GM23338 (cell line): ENCODE measurements around the gene ICE1. TPM values are rescaled to one million over a fixed set of nuclear protein-coding genes. Genes with fewer than 3 reads are reported as not detected.

Experiments used
- ATAC-seq: fragments of 200-7000 bp; cut with Tn5 transposase; 3 replicates; pipeline ENCODE4 v1.9.1; 2020
- DNase-seq: peaks from one replicate; pipeline ENCODE4 v3.0.0-alpha.2; 2015; ENCODE audit warnings: low spot score
- H2AFZ ChIP-seq: fragments of 200-600 bp; sonication (generic); 2 replicates; pipeline ENCODE4 v1.8.0; 2016; ENCODE audit warnings: antibody characterized with exemption, mild to moderate bottlenecking, moderate library complexity
- H3F3A ChIP-seq: fragments of 200-600 bp; sonication (generic); replicated peaks from 2 replicates; pipeline ENCODE4 v1.8.0; 2017; ENCODE audit warnings: antibody characterized with exemption, mixed run types, low read depth
- H3K27ac ChIP-seq: fragments of 200-600 bp; sonication (generic); 2 replicates; pipeline ENCODE4 v1.6.1; 2016; ENCODE audit warnings: low read depth
- H3K27me3 ChIP-seq: fragments of 200-600 bp; sonication (generic); 2 replicates; pipeline ENCODE4 v1.8.0; 2016; ENCODE audit warnings: mild to moderate bottlenecking, mixed run types, moderate library complexity; ENCODE audit not compliant: insufficient read depth
- H3K36me3 ChIP-seq: fragments of 200-600 bp; sonication (generic); 2 replicates; pipeline ENCODE4 v1.8.0; 2016; ENCODE audit warnings: mild to moderate bottlenecking; ENCODE audit not compliant: insufficient read depth
- H3K4me1 ChIP-seq: fragments of 200-600 bp; sonication (generic); 2 replicates; pipeline ENCODE4 v1.8.0; 2016; ENCODE audit warnings: mild to moderate bottlenecking, moderate library complexity; ENCODE audit not compliant: insufficient read depth
- H3K4me2 ChIP-seq: fragments of 200-600 bp; sonication (generic); 2 replicates; pipeline ENCODE4 v1.7.1; 2017; ENCODE audit warnings: mixed run types
- H3K4me3 ChIP-seq: fragments of 200-600 bp; sonication (generic); 2 replicates; pipeline ENCODE4 v1.6.1; 2016; ENCODE audit warnings: mixed run types
- H3K79me2 ChIP-seq: fragments of 200-600 bp; sonication (generic); replicated peaks from 2 replicates; pipeline ENCODE4 v1.8.0; 2017; ENCODE audit warnings: mild to moderate bottlenecking; ENCODE audit not compliant: insufficient read depth
- H3K9me2 ChIP-seq: fragments of 200-600 bp; sonication (generic); 2 replicates; pipeline ENCODE4 v1.8.0; 2017; ENCODE audit not compliant: insufficient read depth
- H4K20me1 ChIP-seq: fragments of 200-600 bp; sonication (generic); replicated peaks from 2 replicates; pipeline ENCODE4 v1.8.0; 2017; ENCODE audit warnings: mild to moderate bottlenecking; ENCODE audit not compliant: insufficient read depth
- H3K27ac Mint-ChIP-seq: 2 replicates; pipeline ENCODE4 v1.8.0; 2020; ENCODE audit warnings: inconsistent platforms, mild to moderate bottlenecking, moderate library complexity, mixed read lengths
- H3K27me3 Mint-ChIP-seq: 3 replicates; pipeline ENCODE4 v1.8.0; 2022; ENCODE audit warnings: low read depth, mild to moderate bottlenecking, moderate library complexity, mixed read lengths, inconsistent platforms; ENCODE audit not compliant: insufficient read depth, poor library complexity
- H3K36me3 Mint-ChIP-seq: 3 replicates; pipeline ENCODE4 v1.8.0; 2021; ENCODE audit warnings: low read depth, mild to moderate bottlenecking, inconsistent platforms, moderate library complexity, mixed read lengths
- H3K4me1 Mint-ChIP-seq: 3 replicates; pipeline ENCODE4 v1.8.0; 2020; ENCODE audit warnings: mild to moderate bottlenecking, inconsistent platforms, mixed read lengths
- H3K4me3 Mint-ChIP-seq: 3 replicates; pipeline ENCODE4 v1.8.0; 2021; ENCODE audit warnings: moderate library complexity, mild to moderate bottlenecking, inconsistent platforms, mixed read lengths
- H3K9me3 Mint-ChIP-seq: 3 replicates; pipeline ENCODE4 v1.8.0; 2020; ENCODE audit warnings: moderate library complexity, mild to moderate bottlenecking, inconsistent platforms, mixed read lengths
- CREB1 ChIP-seq: fragments of 250-450 bp; sonication (Bioruptor Pico); IDR thresholded peaks from 2 replicates; pipeline ENCODE4 v1.5.0; 2020; ENCODE audit warnings: low read depth, mild to moderate bottlenecking, moderate library complexity
- CTCF ChIP-seq, 2 experiments: fragments of 200-600 bp in 1 of 2; sonication (generic) in 1 of 2; conservative IDR thresholded peaks; 2 replicates each; pipeline versions ENCODE4 v1.5.1 to v1.6.1; 2016 to 2017; ENCODE audit warnings: antibody characterized with exemption in 2 of 2, low read depth in 2 of 2, mild to moderate bottlenecking in 2 of 2, moderate library complexity in 1 of 2
- ETS1 ChIP-seq: IDR thresholded peaks from 2 replicates; pipeline ENCODE4 v1.6.1; 2016; ENCODE audit warnings: antibody characterized with exemption
- EZH2 ChIP-seq: fragments of 200-600 bp; sonication (generic); IDR thresholded peaks from one replicate; pipeline ENCODE4 v1.8.0; 2017; ENCODE audit warnings: antibody characterized with exemption, mild to moderate bottlenecking, low read depth; ENCODE audit not compliant: unreplicated experiment
- EZH2phosphoT487 ChIP-seq: fragments of 200-600 bp; sonication (generic); IDR thresholded peaks from one replicate; pipeline ENCODE4 v1.8.1; 2018; ENCODE audit warnings: antibody characterized with exemption; ENCODE audit not compliant: unreplicated experiment
- JUNB ChIP-seq: IDR thresholded peaks from one replicate; pipeline ENCODE4 v1.6.1; 2016; ENCODE audit warnings: antibody characterized with exemption; ENCODE audit not compliant: unreplicated experiment
- NANOG ChIP-seq: IDR thresholded peaks from 2 replicates; pipeline ENCODE4 v1.6.1; 2016; ENCODE audit warnings: antibody characterized with exemption, borderline replicate concordance
- POLR2AphosphoS5 ChIP-seq: IDR thresholded peaks from 2 replicates; pipeline ENCODE4 v1.6.1; 2016; ENCODE audit warnings: antibody characterized with exemption, low read depth
- REST ChIP-seq: IDR thresholded peaks from one replicate; pipeline ENCODE4 v1.6.1; 2018; ENCODE audit warnings: antibody characterized with exemption; ENCODE audit not compliant: unreplicated experiment
- STAT1 ChIP-seq: IDR thresholded peaks from one replicate; pipeline ENCODE4 v1.6.1; 2016; ENCODE audit warnings: antibody characterized with exemption; ENCODE audit not compliant: unreplicated experiment
- ZNF114 ChIP-seq: fragments of 250-450 bp; sonication (Bioruptor Pico); IDR thresholded peaks from 2 replicates; pipeline ENCODE4 v1.5.0; 2020; ENCODE audit warnings: mild to moderate bottlenecking, moderate library complexity
- ZNF331 ChIP-seq: fragments of 250-450 bp; sonication (Bioruptor Pico); IDR thresholded peaks from 2 replicates; pipeline ENCODE4 v1.5.0; 2020; ENCODE audit warnings: low read depth, mild to moderate bottlenecking, moderate library complexity
- ZNF462 ChIP-seq: fragments of 250-450 bp; sonication (Bioruptor Pico); IDR thresholded peaks from 2 replicates; pipeline ENCODE4 v1.5.0; 2020; ENCODE audit warnings: mild to moderate bottlenecking, moderate library complexity
- polyA plus RNA-seq: library from polyadenylated mRNA; unstranded; fragments of >200 nt; fragmentation: Nextera tagmentation; extraction: Ambion mirVana; gene quantifications from 2 replicates; pipeline ENCODE4 v1.2.1, GENCODE V29; 2016
- total RNA-seq: library from RNA; depleted of rRNA; stranded (reverse); fragments of >200 nt; shearing (Covaris generic); gene quantifications from 2 replicates; pipeline ENCODE4 v1.2.3, GENCODE V29; 2014

The ICE1 gene
- total and polyA plus RNA-seq, 2 experiments from 2014 or later, result 59.5 to 65.1 TPM

GRCh38 chr5:5409151-5409810 lies 13.2 kb upstream of the ICE1 start:
- H3K27me3 ChIP-seq, result no peaks in the 10 kb centered on the region
- no peak overlapping the region for H3K4me2 ChIP-seq
- no peak for ATAC-seq
- H3K27ac Mint-ChIP-seq, result no peak overlapping the region
- H4K20me1 ChIP-seq, result no peaks in the 10 kb centered on the region
- H3K27me3 Mint-ChIP-seq, result peaks cover 1% of the 10 kb centered on the region
- H3K4me3 ChIP-seq, result no peak overlapping the region
- H3F3A ChIP-seq, result no peaks in the 10 kb centered on the region
- H3K9me2 ChIP-seq, result peaks cover 8% of the 10 kb centered on the region; the same call in 1 of the 2 replicates
- H3K79me2 ChIP-seq, result no peaks in the 10 kb centered on the region
- DNase-seq, result peak; percentile 62
- H3K36me3 ChIP-seq, result 0 out of 2 replicates have a peak, but pooled peaks cover 10% of the 10 kb centered on the region
- peaks cover 53% of the 10 kb centered on the region for H3K9me3 Mint-ChIP-seq
- no peak overlapping the region for H3K27ac ChIP-seq
- peaks cover 44% of the 10 kb centered on the region; the same call in 2 of the 3 replicates for H3K36me3 Mint-ChIP-seq
- no peaks in the 10 kb centered on the region for H3K4me1 ChIP-seq
- TF ChIP-seq NANOG (no peak), POLR2AphosphoS5 (no peak), ZNF114 (CRISPR knock-in tag) (no peak), CTCF (conservative IDR thresholded peaks at IDR 0.05; ENCODE audit: low read depth in 2 of 2) (no peak), STAT1 (no peak), EZH2 (no peak), JUNB (no peak), ZNF462 (CRISPR knock-in tag) (no peak), EZH2phosphoT487 (no peak), ETS1 (no peak), REST (no peak), ZNF331 (CRISPR knock-in tag) (no peak), CREB1 (CRISPR knock-in tag) (no peak)
- no peaks in the 10 kb centered on the region for H3K4me1 Mint-ChIP-seq
- no peak overlapping the region for H2AFZ ChIP-seq
- no peak overlapping the region for H3K4me3 Mint-ChIP-seq
